ENCODE results near the gene DAB1. TPM values are rescaled to one million over a fixed set of nuclear protein-coding genes. Genes with fewer than 3 reads are reported as not detected.

The DAB1 gene
- total RNA-seq, 2 donors from 2014 or later, result not detected

DNA sequence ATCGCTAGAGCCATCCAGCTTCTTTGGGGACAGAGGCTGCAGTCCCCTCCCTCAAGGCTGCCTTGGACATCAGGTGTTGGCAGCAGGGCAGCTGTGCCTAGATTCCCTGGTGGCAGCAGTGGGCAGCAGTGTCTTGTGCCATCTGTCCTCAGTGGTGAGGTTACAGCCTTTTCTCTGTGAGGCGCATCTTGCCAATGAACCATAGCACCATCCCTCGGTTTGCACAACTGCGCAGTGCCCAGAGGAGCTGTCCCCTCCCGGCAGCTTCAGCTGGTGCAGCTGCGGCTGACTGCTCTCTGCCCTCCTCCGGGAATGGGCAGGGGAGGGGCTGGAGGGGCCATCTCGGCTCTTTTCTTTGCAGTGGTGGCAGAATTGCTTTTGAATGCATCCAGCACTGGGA, 399.0 kb downstream of the DAB1 start:
- Histone ChIP-seq H3K36me3 (no peaks in the 10 kb centered on the region), H3K4me3 (no peak overlapping the region), H3K4me1 (ENCODE audit: control insufficient read depth in 1 of 2, low read depth in 2 of 2) (peaks cover 0 to 12% of the 10 kb centered on the region in 2 donors), H3K27ac (no peak overlapping the region), H3K27me3 (replicated peaks; ENCODE audit: insufficient read depth) (no peaks in the 10 kb centered on the region), H3K9me3 (no peaks in the 10 kb centered on the region)
- ATAC-seq (ENCODE audit: insufficient number of reproducible peaks, low FRiP score, low read depth) (no peak), DNase-seq (ENCODE audit: low spot score) (no peak)
- no peak for TF ChIP-seq CTCF (IDR thresholded peaks at IDR 0.05)

DNA sequence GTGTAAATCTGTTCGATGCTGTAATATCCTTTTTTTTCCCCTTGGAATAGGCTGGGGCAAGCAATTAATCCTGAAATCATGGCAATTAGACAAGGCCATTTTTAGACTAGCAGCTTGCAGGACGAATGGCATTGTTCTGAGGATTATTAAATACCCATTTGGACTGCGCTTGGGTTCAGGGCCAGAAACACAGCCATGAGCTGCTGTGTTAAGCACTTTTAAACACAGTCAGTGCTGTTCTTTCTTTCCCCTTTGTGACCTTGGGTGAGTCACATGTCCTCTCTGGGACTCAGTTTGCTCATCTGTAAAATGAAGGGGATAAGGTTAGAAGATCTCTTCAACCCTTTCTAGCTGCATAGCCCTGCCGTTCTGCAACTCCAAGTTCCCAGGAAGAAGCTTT, 399.4 kb downstream of the DAB1 start:
- no peak for TF ChIP-seq CTCF (IDR thresholded peaks at IDR 0.05)

DNA sequence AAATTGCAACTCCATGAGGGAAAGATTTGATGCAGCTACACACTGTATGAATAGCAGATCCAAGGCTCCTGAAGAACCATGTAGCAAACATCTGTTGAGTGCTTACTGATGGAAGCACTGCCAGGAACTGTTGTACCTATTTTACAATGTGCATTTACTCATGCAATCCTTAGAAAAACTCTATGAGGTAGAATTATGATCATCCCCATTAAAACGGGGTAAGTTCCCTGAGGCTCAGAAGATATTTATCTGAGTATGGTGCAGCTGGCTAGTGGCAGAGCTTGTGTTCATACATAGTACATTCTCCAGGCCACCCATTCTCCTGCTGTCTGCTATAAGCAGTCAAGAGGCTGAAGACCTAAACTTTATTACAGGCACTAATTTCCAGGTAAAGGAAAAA, 403.6 kb downstream of the DAB1 start:
- no peak for ATAC-seq (ENCODE audit: insufficient number of reproducible peaks, low FRiP score, low read depth)
- TF ChIP-seq CTCF (IDR thresholded peaks at IDR 0.05), result no peak
- no peak for DNase-seq (ENCODE audit: low spot score)
- Histone ChIP-seq H3K27ac (no peak overlapping the region), H3K36me3 (no peaks in the 10 kb centered on the region), H3K4me3 (no peak overlapping the region), H3K4me1 (ENCODE audit: control insufficient read depth in 1 of 2, low read depth in 2 of 2) (peaks cover 0 to 5% of the 10 kb centered on the region in 2 donors), H3K9me3 (no peaks in the 10 kb centered on the region), H3K27me3 (replicated peaks; ENCODE audit: insufficient read depth) (no peaks in the 10 kb centered on the region)

More for the DNA sequence above, 399.4 kb downstream of the DAB1 start:
- Histone ChIP-seq H3K9me3 (no peaks in the 10 kb centered on the region), H3K27ac (no peak overlapping the region), H3K27me3 (replicated peaks; ENCODE audit: insufficient read depth) (no peaks in the 10 kb centered on the region), H3K4me1 (ENCODE audit: control insufficient read depth in 1 of 2, low read depth in 2 of 2) (peaks cover 0 to 12% of the 10 kb centered on the region in 2 donors), H3K36me3 (no peaks in the 10 kb centered on the region), H3K4me3 (no peak overlapping the region)
- no peak for DNase-seq (ENCODE audit: low spot score)
- no peak for ATAC-seq (ENCODE audit: insufficient number of reproducible peaks, low FRiP score, low read depth)

DNA sequence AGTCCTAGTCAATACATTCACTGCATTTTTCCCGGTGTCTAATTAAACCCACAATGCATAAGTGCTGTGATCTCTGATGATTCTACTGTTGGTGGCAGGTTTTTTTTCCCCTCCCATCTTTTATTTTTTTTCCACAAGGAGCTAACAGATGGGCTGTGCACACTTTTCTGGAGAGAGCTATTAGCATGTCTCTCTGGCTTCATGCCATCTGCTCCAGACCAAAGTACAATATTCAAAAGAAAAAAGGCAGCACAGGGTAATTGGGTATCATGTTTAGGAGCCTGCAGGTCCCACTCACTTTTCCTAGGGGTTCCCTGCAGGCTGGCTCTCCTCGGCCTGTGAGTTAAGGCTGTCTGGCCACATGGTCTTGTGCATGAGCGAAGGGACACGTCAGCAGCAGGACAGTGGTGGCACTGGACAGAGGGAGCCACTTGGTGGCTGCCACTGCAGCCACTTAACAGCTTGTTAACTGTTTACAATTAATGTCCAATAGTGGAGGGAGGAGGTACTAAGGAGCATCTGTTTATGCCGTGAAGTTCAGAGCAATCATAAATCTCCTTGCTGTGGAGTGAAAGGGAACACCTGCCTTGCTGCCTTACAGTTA, 404.5 kb downstream of the DAB1 start:
- no peak overlapping the region for H3K27ac ChIP-seq
- no peaks in the 10 kb centered on the region for H3K27me3 ChIP-seq (replicated peaks; ENCODE audit: insufficient read depth)
- no peak for ATAC-seq (ENCODE audit: insufficient number of reproducible peaks, low FRiP score, low read depth)
- no peak for TF ChIP-seq CTCF (IDR thresholded peaks at IDR 0.05)
- no peaks in the 10 kb centered on the region for H3K4me1 ChIP-seq (ENCODE audit: control insufficient read depth in 1 of 2, low read depth in 2 of 2)
- no peaks in the 10 kb centered on the region for H3K36me3 ChIP-seq
- no peak for DNase-seq (ENCODE audit: low spot score)
- no peak overlapping the region for H3K4me3 ChIP-seq
- H3K9me3 ChIP-seq, result no peaks in the 10 kb centered on the region

DNA sequence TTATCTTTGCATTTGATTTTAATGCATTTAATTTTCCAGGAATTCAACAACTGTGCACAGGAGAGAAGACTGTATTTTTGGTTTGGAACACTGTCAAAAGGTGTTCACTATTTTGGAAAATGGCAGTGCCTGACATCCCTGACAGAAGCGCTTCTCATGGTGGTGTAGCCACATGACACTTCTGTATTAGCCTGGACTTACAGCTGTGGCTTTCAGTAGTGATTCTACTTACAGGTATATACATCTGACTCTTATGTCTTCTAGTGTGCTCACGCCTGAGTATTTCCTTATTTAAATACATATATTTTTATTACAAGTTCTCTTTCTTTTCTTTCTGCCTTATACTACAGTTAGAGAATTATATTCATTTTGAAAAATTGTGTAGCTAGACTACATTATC, 405.7 kb downstream of the DAB1 start:
- no peak overlapping the region for H3K27ac ChIP-seq
- DNase-seq (ENCODE audit: low spot score), result no peak
- H3K27me3 ChIP-seq (replicated peaks; ENCODE audit: insufficient read depth), result no peaks in the 10 kb centered on the region
- H3K4me1 ChIP-seq (ENCODE audit: control insufficient read depth in 1 of 2, low read depth in 2 of 2), result no peaks in the 10 kb centered on the region
- no peak for ATAC-seq (ENCODE audit: insufficient number of reproducible peaks, low FRiP score, low read depth)
- no peaks in the 10 kb centered on the region for H3K36me3 ChIP-seq
- H3K9me3 ChIP-seq, result no peaks in the 10 kb centered on the region
- no peak overlapping the region for H3K4me3 ChIP-seq
- TF ChIP-seq CTCF (IDR thresholded peaks at IDR 0.05), result no peak
